Stimulated activated CD4-positive, alpha-beta T cell treated with anti-CD3 and anti-CD28 coated beads, Interleukin-1b, Interleukin-23, amount 100 ng/mL, for 4 hours (primary cell): Measurements from ENCODE around the gene BLVRA.
"Not testable (repeated sequence)": the region's sequence is repeated elsewhere in the genome, so short reads cannot be mapped to it uniquely, and the experiment has no call there.

Experiments
- DNase-seq, 2 donors: peaks; one replicate each; pipeline ENCODE4 v3.0.0-alpha.2; 2020; ENCODE audit warnings: low read depth in 2 of 2

The BLVRA gene

DNA sequence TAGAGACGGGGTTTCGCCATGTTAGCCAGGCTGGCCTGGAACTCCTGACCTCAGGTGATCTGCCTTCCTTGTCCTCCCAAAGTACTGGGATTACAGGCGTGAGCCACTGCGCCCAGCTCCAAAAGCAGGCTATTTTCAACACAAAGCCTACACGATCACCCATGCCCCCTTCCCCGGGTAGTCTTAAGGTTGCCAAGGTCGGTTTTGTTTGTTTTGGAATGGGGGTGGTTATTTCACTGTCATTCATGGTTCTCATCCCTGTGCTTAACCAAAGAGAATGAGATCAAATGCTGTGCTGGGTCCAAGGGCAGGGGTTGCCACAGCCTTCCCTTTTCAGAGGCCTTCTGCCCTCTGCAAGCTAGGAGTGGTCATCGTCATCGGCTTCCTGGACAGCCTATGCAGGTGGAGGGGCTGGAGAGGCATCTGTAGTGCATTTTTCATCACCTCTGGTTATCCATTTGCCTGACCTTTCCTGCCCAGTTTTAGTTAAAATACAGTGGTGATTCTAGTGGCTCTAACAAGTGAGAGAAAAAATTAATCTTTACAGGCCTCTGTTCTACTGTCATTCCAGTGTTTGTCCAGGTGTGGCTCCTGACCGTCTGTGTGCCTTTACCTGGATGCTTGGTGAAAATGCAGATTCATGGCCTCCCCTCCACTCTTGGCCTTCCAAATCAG, 11.4 kb downstream of the BLVRA start:
- DNase-seq, result no peak

DNA sequence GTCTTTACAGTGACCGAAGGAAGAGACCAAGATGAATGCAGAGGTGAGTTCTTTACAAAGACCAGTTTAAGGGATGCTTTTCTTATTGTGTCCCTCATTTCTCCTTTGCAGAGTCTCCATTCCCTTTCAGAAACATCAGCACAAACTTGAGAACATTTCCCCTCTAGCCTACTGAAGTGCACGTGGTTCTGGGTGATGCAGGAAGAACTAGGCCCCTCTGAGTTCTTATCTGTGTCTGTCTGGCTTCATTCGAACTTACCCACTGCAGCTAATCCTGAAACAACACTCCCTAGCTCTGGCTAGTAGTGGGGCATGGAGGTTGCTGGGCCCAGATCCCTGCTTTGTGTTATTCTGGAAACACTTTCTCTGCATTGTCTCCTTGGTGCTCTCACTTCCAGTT, 12.6 kb downstream of the BLVRA start:
- DNase-seq, result no peak

DNA sequence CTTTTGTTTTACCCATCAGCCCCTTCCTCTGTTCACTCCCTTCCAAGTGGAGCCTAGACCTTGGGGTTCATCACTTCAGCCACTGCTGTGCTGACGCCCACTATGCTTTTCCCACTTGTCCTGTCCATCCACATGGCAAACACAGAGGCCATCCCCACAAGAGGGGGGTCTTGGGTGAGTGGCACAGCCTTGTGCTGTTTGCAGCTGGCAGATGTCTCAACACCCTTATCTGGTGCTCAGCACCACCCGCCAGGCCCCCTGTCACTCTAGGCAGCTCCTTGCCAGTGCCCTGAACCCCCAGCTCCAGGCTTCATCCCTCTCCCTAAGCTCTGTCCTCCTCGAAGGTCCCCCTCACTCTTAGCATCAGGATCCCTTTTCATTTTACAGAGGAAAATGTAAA, 13.1 kb downstream of the BLVRA start:
- DNase-seq, result no peak

DNA sequence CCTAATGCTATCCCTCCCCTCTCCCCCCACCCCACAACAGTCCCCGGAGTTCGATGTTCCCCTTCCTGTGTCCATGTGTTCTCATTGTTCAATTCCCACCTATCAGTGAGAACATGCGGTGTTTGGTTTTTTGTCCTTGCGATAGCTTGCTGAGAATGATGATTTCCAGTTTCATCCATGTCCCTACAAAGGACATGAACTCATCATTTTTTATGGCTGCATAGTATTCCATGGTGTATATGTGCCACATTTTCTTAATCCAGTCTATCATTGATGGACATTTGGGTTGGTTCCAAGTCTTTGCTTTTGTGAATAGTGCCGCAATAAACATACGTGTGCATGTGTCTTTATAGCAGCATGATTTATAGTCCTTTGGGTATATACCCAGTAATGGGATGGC, 14.8 kb downstream of the BLVRA start:
- not testable (repeated sequence) for DNase-seq

DNA sequence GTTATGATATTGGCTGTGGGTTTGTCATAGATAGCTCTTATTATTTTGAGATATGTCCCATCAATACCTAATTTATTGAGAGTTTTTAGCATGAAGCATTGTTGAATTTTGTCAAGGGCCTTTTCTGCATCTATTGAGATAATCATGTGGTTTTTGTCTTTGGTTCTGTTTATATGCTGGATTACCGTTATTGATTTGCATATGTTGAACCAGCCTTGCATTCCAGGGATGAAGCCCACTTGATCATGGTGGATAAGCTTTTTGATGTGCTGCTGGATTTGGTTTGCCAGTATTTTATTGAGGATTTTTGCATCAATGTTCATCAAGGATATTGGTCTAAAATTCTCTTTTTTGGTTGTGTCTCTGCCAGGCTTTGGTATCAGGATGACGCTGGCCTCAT, 16.8 kb downstream of the BLVRA start:
- not testable (repeated sequence) for DNase-seq

DNA sequence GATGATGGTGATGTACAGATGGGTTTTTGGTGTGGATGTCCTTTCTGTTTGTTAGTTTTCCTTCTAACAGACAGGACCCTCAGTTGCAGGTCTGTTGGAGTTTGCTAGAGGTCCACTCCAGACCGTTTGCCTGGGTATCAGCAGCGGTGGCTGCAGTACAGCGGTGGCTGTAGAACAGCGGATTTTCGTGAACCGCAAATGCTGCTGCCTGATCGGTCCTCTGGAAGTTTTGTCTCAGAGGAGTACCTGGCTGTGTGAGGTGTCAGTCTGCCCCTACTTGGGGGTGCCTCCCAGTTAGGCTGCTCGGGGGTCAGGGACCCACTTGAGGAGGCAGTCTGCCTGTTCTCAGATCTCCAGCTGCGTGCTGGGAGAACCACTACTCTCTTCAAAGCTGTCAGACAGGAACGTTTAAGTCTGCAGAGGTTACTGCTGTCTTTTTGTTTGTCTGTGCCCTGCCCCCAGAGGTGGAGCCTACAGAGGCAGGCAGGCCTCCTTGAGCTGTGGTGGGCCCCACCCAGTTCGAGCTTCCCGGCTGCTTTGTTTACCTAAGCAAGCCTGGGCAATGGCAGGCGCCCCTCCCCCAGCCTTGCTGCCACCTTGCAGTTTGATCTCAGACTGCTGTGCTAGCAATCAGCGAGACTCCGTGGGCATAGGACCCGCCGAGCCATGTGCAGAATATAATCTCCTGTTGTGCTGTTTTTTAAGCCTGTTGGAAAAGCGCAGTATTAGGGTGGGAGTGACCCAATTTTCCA, 20.0 kb downstream of the BLVRA start:
- not testable (repeated sequence) for DNase-seq

DNA sequence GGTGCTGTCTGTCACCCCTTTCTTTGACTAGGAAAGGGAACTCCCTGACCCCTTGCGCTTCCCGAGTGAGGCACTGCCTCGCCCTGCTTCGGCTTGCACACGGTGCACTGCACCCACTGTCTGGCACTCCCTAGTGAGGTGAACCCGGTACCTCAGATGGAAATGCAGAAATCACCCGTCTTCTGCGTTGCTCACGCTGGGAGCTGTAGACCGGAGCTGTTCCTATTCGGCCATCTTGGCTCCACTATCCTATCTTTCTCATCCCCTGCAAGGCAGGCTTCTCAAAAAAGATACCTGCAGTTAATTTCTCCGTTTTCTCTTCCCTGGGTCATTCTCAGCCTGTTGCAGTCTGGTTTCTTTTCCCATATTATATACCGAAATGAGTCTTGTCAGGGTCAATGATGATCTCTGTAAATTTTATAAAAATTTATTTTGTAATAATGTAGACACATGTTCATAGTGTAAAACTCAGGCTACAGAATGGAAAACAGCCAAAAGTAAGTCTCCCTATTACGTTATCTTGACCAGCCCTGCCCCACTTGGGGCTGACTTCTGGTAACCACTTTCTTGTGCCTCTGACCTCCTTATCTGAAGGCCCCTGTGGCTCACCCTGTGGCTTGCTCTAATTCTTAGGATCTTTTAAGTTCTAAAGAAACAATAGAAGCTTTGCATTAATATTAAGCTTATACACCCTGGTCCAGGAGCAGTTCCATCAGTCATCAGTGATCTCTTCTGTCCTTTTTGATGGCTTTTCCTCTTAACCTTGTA, 20.7 kb downstream of the BLVRA start:
- no peak for DNase-seq

DNA sequence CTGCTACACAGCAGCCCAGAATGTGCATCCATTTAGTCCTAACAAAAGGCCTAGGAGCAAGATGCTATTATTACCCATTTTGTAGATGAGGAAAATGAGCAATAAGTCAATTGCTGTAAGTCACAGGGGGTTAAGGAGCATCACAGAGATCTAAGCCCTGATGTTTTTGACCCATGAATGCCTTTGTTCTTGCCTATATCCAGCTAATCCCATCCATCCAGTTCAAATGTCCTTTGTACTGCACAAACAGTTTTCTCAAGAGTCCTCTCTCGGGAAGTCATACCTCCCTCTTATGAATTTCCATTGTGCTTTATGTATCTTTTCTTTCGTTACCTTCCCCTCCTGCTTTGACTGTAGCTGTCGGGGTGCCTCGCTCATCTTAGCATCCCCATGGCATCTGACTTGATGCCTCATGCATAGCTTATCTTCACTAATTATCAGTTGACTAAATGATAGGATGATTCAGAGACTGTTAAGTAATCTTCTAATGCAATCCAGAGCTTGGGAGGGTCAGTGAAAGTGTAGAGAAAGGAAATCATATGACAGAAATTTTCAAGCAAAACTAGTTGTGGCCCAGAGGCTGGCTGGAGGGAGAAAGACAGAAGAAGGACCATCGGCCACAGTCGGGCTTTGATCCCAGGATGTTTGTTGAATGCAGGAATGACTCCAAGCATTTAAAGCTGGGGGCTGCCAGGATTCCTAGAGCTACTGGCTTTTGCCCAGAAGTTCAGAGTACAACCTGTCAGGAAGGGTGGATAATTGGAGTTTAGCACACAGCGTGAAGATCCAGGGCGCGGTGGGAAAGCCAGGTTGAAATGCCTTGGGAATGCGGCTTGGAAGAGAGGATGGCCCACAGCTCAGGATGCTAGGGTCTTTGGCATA, 23.5 kb downstream of the BLVRA start:
- DNase-seq, result no peak

DNA sequence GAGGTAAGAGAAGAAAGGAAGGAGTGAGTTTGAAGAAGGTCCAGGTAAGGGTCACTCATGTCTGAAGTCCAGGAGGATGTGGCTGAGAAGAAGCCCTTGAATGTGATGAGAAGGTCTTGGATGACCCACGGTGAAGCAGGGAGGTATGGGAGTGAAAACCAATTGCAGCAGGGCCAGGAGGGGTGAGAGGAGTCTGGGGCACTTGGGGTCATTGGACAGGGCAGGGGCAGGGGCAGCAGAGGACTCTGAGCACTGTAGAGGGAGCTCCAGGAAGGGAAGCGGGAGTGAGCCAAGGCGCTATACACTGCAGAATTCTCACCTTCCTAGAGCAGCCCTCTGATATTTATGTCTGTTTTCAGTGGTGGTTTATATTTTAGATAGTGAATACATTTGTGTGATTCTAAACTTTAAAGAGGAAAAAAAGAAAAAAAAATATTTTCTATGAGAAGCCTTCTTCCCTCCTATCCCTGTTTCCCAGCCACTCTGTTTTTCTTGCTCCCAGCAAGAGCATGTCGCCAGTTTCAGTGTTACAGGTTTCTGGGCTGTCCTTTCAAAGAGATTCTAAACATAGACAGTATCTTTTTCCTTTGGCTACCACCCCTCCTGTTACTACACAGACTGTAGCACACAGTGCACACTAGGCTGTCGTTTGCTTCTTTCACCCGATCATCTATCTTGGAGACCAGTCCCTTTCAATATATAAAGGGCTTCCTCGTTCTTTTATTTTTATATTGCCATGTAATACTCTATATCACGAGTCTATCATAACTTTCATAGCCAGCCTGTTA, 24.5 kb downstream of the BLVRA start:
- no peak for DNase-seq

DNA sequence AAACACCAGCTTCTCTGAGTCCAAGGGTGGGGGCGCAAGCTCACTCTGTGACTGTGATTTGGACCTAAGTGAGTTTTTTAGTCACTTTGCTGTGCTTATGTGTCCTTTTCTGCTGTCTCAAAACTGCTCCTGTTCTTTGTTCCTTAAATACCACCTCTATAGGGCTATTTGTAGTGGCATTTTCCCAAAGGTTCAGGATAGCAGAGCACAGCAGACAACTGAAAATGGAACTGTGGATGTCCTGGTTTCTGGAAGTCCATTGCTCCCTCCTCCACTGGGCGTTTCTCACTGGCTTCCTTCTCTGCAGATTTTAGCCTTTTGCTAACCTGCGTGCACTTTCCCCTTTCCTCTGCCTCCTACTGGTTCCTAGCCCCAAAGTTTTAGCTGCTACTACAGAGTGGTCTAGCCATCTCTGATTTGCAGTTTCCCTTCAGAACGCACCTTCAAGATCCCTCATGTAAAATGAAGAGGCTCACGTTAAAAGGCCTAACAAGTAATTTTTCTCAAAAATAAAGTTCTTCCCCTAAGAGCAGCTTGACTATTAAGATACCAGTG, 25.6 kb downstream of the BLVRA start:
- no peak for DNase-seq

DNA sequence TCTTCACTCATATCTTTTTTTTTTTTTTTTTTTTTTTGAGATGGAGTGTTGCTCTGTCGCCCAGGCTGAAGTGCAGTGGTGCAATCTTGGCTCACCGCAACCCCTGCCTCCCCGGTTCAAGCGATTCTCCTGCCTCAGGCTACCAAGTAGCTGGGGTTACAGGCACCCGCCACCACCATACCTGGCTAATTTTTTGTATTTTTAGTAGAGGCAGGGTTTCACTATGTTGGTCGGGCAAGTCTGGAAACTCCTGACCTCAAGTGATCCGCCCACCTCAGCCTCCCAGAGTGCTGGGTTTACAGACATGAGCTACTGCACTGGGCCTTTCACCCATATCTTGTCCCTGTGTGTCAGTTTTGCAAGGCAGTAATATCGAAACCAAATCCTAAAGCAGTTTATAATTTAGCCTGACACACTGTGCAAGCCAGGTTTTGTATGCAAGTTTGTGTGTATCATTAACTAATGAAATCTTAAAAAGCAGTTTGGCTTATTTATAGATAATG, 26.2 kb downstream of the BLVRA start:
- DNase-seq, result not testable (repeated sequence)

DNA sequence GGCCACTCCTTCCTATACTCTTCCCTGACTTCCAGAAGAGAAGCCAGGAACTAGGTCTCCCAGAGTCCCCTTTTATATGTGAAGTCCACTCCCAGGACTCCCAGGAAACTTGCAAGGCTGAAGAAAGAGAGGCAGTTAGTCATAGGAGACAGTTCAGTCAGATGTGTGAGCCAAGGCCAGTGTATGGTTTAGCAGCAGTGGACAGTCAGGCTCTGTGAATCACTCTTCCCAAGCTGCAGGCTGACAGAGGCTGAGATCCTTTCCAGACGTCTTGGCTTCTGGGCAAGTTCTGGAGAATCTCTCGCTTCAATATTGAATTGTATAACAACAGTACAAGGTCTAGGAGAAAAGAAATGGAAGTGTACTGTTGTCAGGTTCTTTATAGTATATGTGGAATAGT, 26.9 kb downstream of the BLVRA start:
- no peak for DNase-seq

DNA sequence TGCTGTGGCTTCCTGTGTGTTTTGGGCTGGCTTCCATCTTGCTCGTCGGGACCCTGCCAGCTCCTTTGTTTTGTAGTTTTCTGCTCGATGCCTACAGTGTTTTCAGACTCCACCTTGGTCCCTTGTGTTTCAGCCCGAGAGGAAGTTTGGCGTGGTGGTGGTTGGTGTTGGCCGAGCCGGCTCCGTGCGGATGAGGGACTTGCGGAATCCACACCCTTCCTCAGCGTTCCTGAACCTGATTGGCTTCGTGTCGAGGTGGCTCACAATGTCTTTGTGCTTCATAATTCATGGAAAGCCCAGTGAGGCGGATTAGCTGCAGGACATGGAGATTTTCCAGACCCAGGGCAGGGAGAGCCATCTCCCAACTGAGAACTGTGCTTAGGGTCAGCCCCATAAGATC, 29.3 kb downstream of the BLVRA start:
- DNase-seq, result no peak

DNA sequence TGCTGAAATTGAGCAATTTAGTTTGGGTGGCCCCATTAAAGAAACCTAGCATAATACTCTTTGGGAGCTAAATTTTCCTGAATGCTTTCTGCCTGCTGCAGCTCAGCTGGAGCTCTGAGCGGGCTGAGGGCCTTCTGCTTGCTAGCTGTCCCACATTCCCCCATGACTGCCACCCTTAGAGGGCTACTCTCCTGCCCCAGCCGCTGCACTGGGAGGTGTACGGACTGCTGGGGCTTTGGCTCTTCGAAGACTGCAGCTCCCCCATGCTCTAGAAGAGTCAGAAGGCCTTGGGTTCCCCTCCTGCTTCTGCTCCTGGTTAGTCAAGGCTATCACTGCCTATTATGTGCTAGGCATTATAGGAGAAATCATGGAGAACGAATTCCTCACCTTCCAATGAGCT, 31.5 kb downstream of the BLVRA start:
- no peak for DNase-seq

DNA sequence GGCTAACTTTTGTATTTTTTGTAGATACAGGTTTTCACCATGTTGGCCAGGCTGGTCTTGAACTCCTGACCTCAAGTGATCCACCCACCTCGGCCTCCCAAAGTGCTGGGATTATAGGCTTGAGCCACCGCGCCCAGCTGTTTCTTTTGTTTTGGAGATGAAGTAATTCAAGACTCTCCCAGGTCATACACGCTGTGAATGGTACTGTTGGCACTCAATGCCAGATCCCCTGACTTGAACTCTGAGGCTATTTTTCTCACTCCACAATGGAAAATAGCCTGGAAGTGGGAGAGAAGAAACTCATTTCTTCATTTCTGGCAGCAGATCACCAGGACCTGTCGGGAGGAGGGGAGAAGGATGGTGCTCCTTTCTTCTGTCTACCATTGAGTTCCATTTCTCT, 32.4 kb downstream of the BLVRA start:
- no peak for DNase-seq

DNA sequence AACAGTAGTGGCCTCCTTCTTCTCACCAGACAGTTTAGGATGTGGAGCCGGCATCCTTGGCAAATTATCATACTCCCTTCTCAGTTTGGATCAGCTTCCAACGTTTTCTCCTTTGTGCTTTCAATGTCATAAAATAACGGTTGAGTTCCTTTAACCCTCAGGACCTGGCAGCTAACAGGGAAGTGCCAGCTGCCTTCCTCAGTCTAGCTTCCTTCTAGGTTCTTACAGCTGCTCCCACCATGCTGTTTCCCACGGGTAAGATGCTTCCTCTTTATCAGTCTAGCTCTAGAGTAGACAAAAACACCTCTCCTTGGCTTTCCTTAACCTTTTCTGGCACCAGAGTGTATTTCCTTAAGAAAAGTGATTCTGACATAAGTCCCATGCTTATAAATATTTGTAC, 33.2 kb downstream of the BLVRA start:
- no peak for DNase-seq

DNA sequence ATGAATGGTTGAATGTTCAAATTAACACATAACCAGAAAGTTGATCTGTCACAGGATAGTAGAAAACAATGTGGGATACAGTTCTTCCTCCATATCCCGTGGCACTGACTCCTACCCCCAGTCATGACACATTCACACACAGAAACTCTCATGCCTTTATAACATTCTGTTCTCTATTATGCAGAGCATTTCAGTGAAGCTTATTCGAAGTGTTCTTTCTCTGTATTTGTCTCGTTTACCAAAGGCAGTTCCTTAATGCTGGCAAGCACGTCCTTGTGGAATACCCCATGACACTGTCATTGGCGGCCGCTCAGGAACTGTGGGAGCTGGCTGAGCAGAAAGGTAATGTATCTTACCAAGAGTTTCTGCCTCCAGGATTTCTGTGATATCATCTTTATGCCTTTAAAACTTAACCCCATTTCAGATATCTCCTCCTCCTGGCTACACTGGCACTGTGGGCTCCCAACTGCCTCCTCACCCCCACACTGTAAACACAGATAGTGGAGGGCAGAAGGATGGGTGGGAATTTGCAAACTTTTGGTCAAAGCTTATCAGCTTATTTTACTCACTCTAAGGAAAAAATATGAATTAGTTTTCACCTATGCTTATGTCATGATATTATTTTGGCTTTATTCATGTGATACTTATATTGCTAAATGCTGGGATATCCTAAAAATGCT, 34.1 kb downstream of the BLVRA start:
- DNase-seq, result no peak

DNA sequence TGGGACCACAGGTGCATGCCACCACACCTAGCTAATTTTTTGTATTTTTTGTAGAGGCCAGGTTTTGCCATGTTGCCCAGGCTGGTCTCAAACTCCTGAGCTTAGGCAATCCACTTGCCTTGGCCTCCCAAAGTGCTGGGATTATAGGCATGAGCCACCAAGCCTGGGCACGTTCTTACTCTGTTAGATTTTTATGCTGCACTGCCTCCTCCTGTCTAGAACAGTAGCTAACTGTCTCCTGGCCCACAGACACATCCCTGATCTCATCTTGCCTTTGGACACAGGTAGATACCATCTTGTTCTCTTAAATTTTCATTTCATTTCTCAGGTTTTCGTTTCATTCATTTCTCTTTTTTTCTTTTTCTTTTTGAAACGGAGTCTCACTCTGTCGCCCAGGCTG, 41.1 kb downstream of the BLVRA start:
- no peak for DNase-seq

DNA sequence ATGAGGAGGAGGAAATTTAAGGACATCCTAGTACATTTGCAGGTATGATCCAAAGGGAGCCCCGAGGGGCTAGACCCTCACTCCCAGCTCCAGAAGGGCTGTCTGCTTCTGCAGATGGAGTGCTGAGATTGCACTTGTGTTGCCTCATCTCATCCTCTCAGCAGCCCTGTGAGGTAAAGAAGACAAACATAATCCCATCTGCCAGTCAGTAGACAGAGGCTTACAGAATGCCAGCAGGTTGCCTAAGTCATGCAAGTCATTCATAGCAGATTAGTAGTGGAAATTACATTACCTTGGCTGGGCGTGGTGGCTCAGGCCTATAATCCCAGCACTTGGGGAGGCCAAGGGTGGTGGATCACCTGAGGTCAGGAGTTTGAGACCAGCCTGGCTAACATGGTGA, 45.4 kb downstream of the BLVRA start:
- no peak for DNase-seq

DNA sequence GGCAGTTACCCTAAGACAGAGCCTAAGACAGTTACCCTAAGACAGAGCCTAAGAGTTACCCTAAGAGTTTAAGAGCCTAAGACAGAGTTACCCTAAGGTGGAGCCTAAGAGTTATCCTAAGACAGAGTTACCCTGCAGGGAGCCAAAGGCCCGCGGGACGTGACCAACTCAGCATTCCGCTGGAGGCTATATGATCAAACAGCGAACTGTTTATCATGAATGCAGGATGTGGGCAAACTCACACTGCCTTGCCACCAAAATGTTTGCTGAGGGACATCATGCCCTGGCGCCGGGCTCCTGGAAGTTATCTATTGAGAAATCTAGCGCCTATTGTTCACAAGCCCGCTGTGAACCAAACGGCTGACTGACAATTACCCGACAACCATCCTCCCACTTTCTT, 49.9 kb downstream of the BLVRA start:
- no peak for DNase-seq
